Effector memory CD4-positive, alpha-beta T cell (primary cell): Measurements from ENCODE around the gene TGFBR2.
A peak's percentile ranks its signal among the peaks of the same experiment; 100 is the strongest.

Source experiments
- DNase-seq, 3 donors: peaks; one replicate each; pipeline ENCODE4 v3.0.0-alpha.2; 2020
- H3K27ac ChIP-seq: 2 replicates; pipeline ENCODE4 v1.7.0; 2013; ENCODE audit warnings: mild to moderate bottlenecking, low read length, moderate library complexity; ENCODE audit not compliant: insufficient read depth, poor library complexity, severe bottlenecking
- H3K27me3 ChIP-seq: replicated peaks from 2 replicates; pipeline ENCODE4 v1.7.0; 2013; ENCODE audit warnings: mild to moderate bottlenecking, low read length; ENCODE audit not compliant: insufficient read depth, control insufficient read depth, poor library complexity, severe bottlenecking
- H3K36me3 ChIP-seq: 2 replicates; pipeline ENCODE4 v1.7.0; 2013; ENCODE audit warnings: mild to moderate bottlenecking, low read length, moderate library complexity; ENCODE audit not compliant: control insufficient read depth, insufficient read depth
- H3K4me1 ChIP-seq: 2 replicates; pipeline ENCODE4 v1.7.0; 2013; ENCODE audit warnings: low read length, mild to moderate bottlenecking; ENCODE audit not compliant: control insufficient read depth, insufficient read depth, poor library complexity, severe bottlenecking
- H3K4me3 ChIP-seq: 2 replicates; pipeline ENCODE4 v1.7.0; 2013; ENCODE audit warnings: low read length, low read depth, mild to moderate bottlenecking; ENCODE audit not compliant: insufficient read depth, poor library complexity, severe bottlenecking
- H3K9me3 ChIP-seq: 2 replicates; pipeline ENCODE4 v1.7.0; 2013; ENCODE audit warnings: mild to moderate bottlenecking, low read length, moderate library complexity; ENCODE audit not compliant: control insufficient read depth

The TGFBR2 gene

GRCh38 chr3:30600572-30600971 is 5.8 kb upstream of the TGFBR2 start:
- Histone ChIP-seq H3K27ac (no peak overlapping the region), H3K4me3 (no peak overlapping the region), H3K36me3 (no peaks in the 10 kb centered on the region), H3K4me1 (peaks cover 20% of the 10 kb centered on the region), H3K27me3 (no peaks in the 10 kb centered on the region), H3K9me3 (no peaks in the 10 kb centered on the region)
- no peak for DNase-seq

DNA sequence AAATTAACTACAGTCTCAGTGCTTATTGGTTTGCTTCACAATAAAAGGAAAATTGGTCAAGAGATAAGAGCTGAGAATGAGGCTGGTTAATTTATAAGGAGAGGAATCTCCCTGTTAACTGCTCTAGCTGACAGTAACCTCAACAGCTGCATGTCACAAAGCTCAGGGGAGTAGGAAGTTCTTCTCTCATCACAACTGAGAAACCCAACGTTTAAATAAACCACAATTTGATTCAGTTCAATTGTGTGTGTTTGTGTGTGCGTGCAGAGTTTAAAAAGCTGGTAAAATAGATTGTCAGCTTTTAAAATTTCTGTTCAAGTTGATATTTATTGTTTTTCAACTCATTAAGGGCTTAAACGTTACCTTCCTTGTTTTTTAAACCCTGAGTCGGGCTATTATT is 3.5 kb upstream of the TGFBR2 start:
- Histone ChIP-seq H3K36me3 (no peaks in the 10 kb centered on the region), H3K4me1 (peaks cover 23% of the 10 kb centered on the region), H3K27me3 (no peaks in the 10 kb centered on the region), H3K4me3 (no peak overlapping the region), H3K9me3 (no peaks in the 10 kb centered on the region), H3K27ac (no peak overlapping the region)
- DNase-seq = no peak

DNA sequence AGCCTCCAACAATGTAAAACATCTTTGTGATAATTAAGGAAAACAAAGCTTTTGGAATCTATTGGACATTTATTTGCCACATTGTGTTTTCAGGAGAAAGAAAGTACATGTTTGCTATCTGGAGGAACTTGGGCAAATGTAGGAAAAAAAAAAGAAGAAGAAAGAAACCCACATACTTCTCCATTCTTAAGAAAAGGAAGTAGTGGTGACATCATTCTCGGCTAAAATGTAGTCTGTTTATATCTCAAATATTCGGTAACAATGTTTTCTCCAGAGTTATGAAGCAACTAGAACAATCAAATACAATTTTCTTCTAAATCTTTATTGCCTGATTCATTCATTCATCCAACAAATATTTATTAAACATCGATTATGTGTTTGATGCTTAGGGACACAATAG is 2.3 kb upstream of the TGFBR2 start:
- H3K4me3 ChIP-seq = no peak overlapping the region
- peaks cover 18% of the 10 kb centered on the region for H3K4me1 ChIP-seq
- H3K9me3 ChIP-seq = no peaks in the 10 kb centered on the region
- no peaks in the 10 kb centered on the region for H3K36me3 ChIP-seq
- DNase-seq = no peak
- peak overlapping the region; percentile 40 for H3K27ac ChIP-seq
- H3K27me3 ChIP-seq = no peaks in the 10 kb centered on the region

DNA sequence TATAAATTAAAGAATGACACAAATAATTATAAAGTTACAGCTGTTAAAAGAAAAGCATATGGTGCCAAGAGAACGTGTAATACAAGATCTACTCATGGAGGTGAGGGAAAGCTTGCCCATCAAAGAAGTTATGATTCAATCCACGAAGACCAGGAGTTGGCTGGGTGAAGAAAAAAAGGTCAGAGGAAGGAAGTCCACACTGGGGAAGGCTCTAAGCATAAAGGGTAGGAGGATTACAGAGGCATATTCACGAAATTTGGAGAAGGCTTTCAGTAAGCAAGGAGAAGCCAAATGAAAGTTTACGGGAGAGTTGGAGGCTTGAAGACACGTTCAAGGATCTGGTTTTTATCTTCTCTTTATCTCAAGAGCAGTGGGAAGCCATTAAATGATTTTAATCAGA is 1.8 kb upstream of the TGFBR2 start:
- H3K27me3 ChIP-seq = no peaks in the 10 kb centered on the region
- no peaks in the 10 kb centered on the region for H3K9me3 ChIP-seq
- peak overlapping the region; percentile 40 for H3K27ac ChIP-seq
- H3K4me3 ChIP-seq = no peak overlapping the region
- peaks cover 18% of the 10 kb centered on the region for H3K4me1 ChIP-seq
- no peak for DNase-seq
- H3K36me3 ChIP-seq = no peaks in the 10 kb centered on the region

GRCh38 chr3:30605005-30605404 is 1.4 kb upstream of the TGFBR2 start:
- Histone ChIP-seq H3K4me1 (peaks cover 18% of the 10 kb centered on the region), H3K9me3 (no peaks in the 10 kb centered on the region), H3K4me3 (no peak overlapping the region), H3K36me3 (no peaks in the 10 kb centered on the region), H3K27me3 (no peaks in the 10 kb centered on the region), H3K27ac (peak overlapping the region; percentile 90)
- DNase-seq = no peak

DNA sequence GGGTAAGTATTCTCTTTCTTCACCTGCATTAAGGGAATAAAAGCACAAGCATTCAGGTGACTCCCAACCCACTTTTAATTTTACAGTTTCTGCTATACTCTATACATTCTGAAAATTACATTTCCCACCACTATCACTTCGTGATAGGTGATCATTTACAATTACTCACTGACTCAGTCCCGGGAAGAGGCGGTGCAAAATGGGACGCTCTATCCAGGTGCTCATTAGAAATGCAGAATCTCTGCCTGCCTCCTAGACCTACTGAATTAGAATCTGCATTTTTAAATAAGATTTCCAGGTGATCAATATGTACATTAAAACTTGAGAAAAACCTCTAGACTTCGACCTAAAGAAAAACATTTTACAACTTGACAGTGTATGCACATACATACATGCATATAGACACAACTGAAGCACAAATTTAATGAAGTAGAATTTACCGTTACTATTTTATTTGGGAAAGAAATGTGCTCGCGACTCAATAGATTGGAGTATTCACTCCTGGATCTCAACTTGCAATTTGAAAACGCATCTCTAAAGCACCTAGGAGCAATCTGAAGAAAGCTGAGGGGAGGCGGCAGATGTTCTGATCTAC is 598 bp upstream of the TGFBR2 start:
- Histone ChIP-seq H3K27ac (peak overlapping the region; percentile 90), H3K4me3 (peak overlapping the region; percentile 96), H3K36me3 (no peaks in the 10 kb centered on the region), H3K27me3 (no peaks in the 10 kb centered on the region), H3K9me3 (no peaks in the 10 kb centered on the region), H3K4me1 (peaks cover 19% of the 10 kb centered on the region)
- DNase-seq = no peak

GRCh38 chr3:30607032-30607833 is 832 bp downstream of the TGFBR2 start:
- H3K4me1 ChIP-seq = peaks cover 28% of the 10 kb centered on the region
- H3K27ac ChIP-seq = peak overlapping the region; percentile 90
- peak overlapping the region; percentile 96 for H3K4me3 ChIP-seq
- DNase-seq = peak; percentile 36 to 52 (median 39)
- H3K27me3 ChIP-seq = no peaks in the 10 kb centered on the region
- H3K36me3 ChIP-seq = no peaks in the 10 kb centered on the region
- H3K9me3 ChIP-seq = no peaks in the 10 kb centered on the region

GRCh38 chr3:30608598-30608947 is 2.2 kb downstream of the TGFBR2 start:
- Histone ChIP-seq H3K4me1 (peaks cover 37% of the 10 kb centered on the region), H3K27me3 (no peaks in the 10 kb centered on the region), H3K27ac (peak overlapping the region; percentile 67), H3K4me3 (peak overlapping the region; percentile 96), H3K9me3 (no peaks in the 10 kb centered on the region), H3K36me3 (no peaks in the 10 kb centered on the region)
- DNase-seq = no peak

- Histone ChIP-seq H3K4me1 (peaks cover 41% of the 10 kb centered on the region), H3K27me3 (no peaks in the 10 kb centered on the region), H3K9me3 (no peaks in the 10 kb centered on the region), H3K27ac (peak overlapping the region; percentile 67), H3K4me3 (peak overlapping the region; percentile 26), H3K36me3 (no peaks in the 10 kb centered on the region)
- DNase-seq = no peak
These were observed 3.7 kb downstream of the TGFBR2 start for GRCh38 chr3:30609930-30610701.
